ENCODE data around the gene HSP90B1.
A peak's percentile ranks its signal among the peaks of the same experiment; 100 is the strongest.

The HSP90B1 gene

GRCh38 chr12:103930034-103930786 is at the start of gene HSP90B1:
Gene HSP90B1, plus strand, starts transcription at chr12:103930410. Its CDS starts 106 bp downstream, at chr12:103930516.
- DNase-seq: peak; percentile 98

- DNase-seq: no peak
Measured at GRCh38 chr12:103881261-103881660, 48.9 kb upstream of the HSP90B1 start.

DNA sequence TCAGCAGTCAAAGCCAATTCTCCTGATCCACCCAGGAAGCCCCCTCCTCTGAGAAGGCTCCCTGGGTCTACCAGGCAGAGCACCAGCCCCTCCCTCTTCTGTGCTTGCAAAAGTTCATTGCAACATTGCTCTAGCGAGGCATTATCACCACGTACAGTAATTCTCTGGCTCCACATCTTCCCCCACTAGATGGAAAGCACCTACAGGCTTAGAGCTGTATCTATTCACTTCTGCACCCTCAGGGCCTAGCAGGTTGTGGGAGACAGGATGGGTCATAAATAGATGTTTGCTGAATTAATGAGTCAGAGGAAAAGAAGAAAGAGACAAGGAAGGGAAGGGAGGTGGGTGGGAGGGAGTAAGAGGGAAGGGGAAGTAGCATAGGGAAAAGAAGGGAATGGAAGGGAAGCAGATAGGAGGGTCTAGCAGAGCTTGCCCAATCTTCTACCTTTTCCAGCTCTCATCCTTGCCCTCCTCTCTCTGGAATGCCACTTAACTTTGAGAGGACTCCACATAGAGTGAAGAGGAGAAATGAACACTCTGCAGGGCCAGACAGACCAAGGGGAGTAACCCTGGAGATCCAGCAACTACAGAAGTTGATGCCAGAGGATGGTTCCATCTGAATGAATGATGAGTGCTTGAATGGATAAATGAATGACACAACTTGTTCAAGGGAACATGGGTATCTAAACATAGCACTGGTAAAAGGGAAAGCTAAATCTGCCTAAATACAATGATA is 47.2 kb upstream of the HSP90B1 start:
- no peak for DNase-seq

GRCh38 chr12:103883908-103884307 is 46.3 kb upstream of the HSP90B1 start:
- no peak for DNase-seq

DNA sequence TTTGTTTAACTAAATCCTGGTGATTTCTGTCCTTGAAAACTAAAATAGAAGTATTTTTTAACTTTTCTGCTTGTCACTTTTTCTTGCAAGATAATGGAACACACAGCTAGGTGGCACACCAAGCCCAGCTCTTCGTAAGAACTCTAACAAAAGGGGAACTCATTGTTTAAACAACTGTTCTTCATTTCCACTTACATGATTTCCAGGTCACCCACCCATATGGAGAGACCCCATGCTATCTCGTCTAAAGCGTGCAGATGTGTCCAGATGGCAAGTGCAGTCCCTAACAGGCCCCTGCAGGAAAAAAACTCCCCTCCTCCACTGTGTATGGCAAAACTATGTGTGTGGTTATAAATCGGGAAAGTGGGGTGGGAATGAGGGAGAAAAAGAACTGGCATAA is 45.9 kb upstream of the HSP90B1 start:
- DNase-seq: no peak

DNA sequence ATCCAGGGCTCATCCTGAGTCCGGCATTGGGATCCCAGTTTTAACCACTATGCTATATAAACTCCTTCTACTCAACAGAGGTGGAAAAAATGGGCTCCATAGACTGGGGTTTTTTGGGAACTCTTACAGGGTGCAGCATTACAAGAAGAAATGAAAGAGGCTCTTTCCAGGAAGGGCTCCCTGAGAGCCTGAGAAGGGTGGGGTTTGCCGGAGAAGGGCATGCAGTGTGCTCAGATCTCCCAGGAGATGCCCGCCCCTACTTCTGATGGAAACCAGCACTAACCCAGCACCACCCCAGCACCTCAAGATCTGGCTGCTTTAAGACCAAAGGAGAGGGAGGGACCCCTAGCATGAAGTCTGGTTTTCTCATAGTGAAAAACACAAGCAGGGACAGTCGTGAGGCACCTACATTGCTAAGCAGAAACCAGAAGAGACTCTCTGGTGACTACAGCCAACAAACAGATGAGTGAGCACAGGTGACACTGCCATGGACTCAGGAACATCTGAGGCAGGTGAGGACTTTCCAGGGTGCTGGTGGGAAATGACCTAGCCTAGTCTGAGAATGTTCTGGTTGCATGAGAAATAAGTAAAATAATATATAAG is 43.9 kb upstream of the HSP90B1 start:
- DNase-seq: no peak

DNA sequence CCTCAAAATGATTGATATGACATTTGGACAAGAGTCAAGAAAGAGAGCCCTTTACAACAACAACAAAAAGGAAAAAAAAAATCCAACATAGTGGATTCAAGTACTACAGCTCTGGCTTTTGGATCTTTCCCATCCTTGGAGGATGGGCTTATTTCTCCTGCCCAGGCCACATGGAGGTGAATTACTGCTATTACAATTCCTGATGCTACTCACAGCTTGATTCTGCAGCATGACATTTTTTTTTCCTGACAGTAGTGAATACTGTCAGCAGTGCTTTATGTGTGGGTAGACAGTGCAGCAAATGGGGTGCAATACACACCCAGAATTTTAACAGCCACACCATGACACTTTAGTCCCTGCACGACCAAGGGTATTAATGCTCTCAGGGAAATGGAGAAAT is 42.5 kb upstream of the HSP90B1 start:
- no peak for DNase-seq

DNA sequence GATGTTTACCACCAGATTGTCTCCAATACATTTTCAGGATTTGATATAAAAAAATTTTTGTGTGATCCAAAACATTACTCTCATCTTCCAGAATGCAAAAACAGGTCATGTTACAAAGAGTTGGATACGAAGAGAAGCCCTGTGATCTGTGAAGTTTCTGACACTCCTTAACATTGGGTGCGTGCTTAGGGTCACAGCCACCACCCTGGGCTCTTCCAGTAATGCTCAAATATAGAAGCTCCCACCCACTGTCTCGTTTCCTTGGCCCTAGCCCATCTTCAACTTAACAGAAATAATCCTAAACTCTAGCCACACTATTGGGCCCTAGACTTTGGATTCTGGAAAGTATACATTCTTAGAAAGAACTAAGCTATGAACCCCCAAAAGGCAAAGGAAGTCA is 32.9 kb upstream of the HSP90B1 start:
- no peak for DNase-seq

DNA sequence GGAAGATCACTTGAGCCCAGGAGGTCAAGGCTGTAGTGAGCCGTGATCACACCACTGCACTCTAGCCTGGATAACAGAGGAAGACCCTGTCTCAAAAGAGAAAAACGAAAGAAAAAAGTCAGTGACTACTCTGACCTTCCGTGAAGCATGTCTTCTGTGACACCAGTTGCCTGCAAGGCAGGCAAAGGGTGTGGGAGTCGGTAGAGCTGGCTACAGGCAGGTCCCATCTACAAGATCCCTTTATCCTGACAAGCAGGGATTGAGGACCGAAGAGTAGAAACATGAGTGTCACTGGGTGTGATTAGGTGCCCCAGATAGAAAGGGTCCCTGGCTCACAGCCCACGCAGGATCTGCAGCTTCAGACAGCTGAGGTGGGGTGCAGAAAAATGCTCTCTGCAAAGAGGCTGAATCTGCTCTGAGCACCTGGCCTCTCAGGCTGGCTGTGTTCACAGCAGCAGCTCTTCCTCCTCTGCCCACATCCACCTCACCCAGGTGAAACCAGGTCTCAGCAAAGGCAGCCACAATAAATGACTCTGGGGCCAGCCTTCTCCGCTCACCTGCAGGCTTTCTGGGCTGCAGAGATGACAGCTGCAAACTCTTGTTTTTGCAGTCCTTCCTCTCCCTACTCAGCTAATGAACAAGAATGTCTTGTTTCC is 28.6 kb upstream of the HSP90B1 start:
- DNase-seq: no peak

DNA sequence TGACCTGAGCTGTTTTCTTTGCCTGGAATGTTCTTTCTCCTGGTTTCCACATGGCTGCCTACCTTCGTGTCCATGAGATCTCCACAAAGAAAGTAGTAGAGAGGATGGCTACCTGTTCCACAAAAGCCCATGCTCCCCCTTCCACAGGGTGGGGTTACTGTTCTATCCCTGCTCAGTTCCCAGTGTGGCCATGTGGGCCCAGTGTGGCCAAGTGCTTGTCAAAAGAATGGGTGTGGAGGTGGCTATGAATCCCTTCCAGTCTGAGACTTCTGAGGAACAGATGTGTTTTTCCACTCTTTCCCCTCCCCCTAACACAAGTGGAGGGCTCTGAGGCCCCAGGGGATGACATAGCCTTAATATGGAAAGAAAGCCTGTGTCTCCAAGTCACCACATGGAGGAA is 26.2 kb upstream of the HSP90B1 start:
- DNase-seq: no peak

DNA sequence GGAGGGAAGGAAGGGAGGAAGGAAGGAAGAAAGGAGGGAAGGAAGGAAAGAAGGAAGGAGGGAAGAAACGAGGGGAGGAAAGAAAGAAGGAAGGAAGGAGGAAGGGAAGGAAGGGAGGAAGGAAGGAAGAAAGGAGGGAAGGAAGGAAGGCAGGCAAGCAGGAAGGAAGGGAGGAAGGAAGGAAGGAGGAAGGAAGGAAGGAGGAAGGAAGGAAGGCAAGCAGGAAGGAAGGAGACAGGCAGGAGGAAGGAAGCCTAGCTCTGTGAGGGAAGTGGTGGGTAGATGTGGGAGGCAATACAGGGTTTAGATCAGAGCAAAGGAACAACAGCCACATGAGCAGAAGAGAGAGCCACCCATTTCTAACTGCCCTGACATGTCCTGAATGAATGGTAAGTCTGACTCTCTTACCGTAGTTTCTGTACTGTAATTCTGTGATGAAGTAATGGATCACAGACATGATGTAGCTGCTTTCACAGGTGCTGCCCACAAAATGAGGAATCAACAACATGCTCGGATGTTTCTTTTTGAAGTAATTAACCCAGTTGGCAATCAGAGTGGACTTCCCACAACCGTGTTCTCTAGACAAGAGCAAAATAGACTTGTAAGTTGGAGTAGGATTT is 24.4 kb upstream of the HSP90B1 start:
- DNase-seq: no peak

DNA sequence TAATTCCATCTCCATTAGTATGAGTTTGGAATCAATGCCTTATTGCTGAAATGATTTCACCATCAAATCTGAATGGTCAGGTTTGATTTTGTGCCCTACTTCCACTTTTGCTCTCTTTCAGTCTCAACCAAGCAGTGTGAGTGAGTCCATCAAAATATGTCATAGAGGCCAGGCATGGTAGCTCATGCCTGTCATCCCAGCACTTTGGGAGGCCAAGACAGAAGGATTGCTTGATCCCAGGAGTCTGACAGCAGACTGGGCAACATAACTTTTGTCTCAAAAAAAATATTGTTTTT is 22.0 kb upstream of the HSP90B1 start:
- no peak for DNase-seq

DNA sequence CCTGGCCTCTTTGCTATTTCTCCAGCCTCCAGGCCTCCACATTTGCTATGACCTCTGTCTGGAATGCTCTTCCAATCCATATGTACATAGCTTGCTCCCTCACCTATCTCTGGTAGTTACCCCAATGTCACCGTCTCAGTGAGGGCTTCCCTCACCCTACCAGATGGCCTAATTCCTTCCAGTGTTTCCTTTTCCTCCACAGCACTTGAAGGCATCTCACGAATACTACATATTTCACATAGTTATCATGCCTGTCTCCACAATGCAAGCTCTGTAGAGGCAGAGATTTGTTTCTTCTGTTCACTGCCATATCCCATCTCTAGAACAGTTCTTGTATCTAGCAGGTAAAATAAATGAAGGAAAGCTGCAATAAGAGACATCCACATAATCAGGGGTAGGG is 21.3 kb upstream of the HSP90B1 start:
- no peak for DNase-seq

- no peak for DNase-seq
Measured at GRCh38 chr12:103909811-103910210, 20.4 kb upstream of the HSP90B1 start.

- no peak for DNase-seq
Measured at GRCh38 chr12:103912069-103912468, 18.1 kb upstream of the HSP90B1 start.

DNA sequence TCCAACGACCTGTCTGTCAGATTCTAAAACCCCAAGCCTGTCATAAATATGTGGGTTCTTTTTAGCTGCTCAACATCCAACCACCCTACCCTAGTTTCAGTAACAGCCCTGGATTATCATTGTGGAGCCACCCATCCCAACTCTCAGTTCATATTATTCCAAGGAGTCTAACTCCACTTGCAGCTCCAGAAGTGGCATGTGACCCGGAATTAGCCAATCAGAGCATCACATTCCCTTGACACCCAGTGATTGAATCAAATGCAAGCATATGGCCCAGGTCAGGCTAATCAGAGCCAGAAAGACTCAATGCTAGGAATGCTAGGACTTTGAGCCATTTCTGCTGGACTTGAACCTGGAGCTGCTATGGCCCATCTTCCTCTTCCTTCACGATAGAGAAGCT is 17.1 kb upstream of the HSP90B1 start:
- DNase-seq: no peak

DNA sequence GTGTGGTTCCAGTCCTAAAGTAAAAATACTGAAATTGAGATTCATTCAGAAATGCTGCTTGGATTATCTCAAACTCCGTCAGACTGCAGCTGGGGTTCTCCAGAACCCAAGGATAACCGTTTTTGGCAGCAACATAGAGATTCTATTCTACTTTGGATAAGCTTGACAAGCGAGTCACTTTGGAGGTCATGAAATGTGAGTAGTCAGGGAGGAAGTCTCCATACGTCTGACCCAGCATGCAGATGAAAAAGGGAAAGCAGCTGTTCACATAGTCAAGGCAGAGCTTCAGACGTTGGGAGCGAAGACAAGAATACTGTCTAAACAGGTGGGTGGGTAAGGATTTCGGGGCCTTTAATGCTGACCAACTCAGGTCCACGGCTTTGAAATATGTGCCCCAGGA is 14.9 kb upstream of the HSP90B1 start:
- no peak for DNase-seq

DNA sequence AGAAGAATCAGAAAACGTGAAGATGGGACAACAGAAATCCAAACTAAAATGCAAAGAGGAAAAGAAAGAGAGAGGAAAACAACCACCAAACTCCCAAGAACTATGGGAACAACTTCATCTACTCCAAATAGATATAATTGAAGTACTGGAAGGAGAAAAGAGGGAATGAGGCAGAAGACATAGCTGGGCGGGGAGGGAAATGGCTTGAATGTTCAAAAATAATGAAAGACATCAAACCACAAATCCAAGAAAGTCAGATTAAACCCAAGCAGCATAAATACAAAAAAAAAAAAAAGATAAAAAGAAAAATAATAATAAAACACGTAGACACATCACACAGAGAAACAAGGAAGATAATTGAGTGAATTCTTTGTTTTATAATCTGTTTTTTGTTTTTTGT is 12.3 kb upstream of the HSP90B1 start:
- DNase-seq: no peak

DNA sequence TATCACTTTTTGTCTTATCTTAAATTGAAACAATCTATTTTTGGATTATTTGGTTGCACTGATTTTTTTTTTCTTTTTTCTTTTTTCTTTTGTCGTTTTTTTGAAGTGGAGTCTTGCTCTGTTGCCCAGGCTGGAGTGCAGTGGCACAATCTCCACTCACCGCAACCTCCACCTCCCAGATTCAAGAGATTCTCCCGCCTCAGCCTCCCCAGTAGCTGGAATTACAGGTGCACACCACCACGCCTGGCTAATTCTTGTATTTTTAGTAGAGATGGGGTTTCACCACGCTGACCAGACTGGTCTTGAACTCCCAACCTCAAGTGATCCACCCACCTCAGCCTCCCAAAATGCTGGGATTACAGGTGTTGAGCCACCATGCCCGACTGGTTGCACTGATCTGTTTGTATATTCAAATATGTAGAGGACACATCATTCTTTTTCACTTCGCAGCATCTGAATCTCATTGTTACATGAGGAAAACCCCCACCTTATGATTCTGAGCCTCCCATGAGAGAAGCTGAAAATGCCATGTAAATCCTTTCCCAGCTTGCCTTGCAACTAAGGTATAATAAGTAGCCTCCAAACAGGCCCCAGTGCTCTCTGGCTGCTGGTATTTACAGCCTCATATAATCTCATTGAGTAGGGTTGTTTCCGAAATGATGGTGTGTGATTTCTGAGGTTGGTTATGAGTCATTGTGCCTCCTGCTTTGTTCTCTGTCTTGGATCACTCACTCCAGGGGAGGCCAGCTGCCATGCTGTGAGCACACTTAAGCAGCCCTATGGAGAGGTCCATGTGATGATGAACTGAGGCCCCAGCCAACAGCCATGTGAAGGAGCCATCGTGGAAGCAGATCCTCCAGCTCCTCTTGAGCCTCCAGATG is 5.2 kb upstream of the HSP90B1 start:
- DNase-seq: no peak

DNA sequence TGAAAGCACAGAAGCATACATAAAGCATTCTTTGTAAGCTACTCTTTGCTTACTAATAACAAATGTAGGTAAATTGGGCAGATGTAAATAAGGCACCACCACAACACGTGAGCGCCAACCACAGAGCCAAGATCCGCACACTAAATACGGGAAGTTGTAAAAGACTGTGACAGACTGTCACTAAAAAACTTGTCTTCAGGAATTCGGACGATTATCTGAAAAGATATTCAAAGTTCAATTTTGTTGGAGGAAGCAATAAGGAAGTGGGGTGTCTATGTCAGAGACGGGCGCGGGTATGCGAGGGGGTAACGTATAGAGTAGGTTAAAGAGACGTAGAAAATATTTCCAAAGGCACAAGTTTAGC is 1.5 kb upstream of the HSP90B1 start:
- DNase-seq: no peak

DNA sequence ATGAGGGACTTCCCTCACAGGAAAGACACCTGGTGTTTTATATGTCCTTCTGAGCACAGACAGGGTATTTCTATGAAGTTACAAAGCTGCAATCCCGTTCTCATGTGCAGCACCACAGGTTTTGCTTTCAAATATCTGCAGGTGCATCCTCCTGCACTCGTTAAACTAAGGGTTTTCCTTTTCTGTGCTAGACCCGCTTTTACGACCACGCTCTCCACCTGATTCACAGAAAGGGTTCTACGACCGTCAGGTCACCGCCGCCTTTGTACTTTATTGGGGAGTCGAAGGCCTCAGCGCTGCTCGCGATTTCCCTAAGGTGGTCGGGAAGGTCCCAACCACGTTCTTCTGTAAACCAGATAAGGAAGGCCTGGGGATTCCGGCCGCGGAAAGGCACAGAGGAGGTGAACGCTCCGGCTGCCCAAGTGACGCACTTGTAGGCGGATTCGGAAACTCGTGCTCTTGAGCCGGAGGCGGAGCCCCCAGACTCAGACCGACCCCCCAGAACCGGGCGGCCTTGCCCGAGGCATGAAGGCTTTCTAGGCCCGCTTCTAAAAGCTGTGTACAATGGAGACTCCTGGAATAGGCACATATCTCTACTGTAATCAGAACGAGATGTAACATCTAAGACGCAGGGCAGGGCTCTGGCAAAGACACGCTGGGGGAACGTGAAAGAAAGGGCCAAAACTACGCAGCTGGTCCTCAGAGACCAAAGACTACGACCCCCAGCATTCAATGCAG is 995 bp upstream of the HSP90B1 start:
- peak; percentile 63 for DNase-seq

DNA sequence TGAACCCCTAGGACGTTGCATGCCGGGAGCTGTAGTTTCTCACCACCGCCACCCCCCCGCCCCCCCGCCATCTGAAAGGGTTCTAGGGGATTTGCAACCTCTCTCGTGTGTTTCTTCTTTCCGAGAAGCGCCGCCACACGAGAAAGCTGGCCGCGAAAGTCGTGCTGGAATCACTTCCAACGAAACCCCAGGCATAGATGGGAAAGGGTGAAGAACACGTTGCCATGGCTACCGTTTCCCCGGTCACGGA is 501 bp upstream of the HSP90B1 start:
- DNase-seq: peak; percentile 88
